ENCODE measurements around the gene FBXL7.

The FBXL7 gene

GRCh38 chr5:15489571-15490235 is 10.3 kb upstream of the FBXL7 start:
- TF ChIP-seq, protein P1, sequence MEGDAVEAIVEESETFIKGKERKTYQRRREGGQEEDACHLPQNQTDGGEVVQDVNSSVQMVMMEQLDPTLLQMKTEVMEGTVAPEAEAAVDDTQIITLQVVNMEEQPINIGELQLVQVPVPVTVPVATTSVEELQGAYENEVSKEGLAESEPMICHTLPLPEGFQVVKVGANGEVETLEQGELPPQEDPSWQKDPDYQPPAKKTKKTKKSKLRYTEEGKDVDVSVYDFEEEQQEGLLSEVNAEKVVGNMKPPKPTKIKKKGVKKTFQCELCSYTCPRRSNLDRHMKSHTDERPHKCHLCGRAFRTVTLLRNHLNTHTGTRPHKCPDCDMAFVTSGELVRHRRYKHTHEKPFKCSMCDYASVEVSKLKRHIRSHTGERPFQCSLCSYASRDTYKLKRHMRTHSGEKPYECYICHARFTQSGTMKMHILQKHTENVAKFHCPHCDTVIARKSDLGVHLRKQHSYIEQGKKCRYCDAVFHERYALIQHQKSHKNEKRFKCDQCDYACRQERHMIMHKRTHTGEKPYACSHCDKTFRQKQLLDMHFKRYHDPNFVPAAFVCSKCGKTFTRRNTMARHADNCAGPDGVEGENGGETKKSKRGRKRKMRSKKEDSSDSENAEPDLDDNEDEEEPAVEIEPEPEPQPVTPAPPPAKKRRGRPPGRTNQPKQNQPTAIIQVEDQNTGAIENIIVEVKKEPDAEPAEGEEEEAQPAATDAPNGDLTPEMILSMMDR (IDR thresholded peaks at IDR 0.05): no peak

GRCh38 chr5:15492545-15492944 is 7.4 kb upstream of the FBXL7 start:
- TF ChIP-seq, protein P1 (IDR thresholded peaks at IDR 0.05): no peak

GRCh38 chr5:15493501-15493900 is 6.5 kb upstream of the FBXL7 start:
- TF ChIP-seq, protein P1 (IDR thresholded peaks at IDR 0.05): no peak

GRCh38 chr5:15495026-15495425 is 5.0 kb upstream of the FBXL7 start:
- TF ChIP-seq, protein P1 (IDR thresholded peaks at IDR 0.05): no peak

- TF ChIP-seq, protein P1 (IDR thresholded peaks at IDR 0.05): no peak
These were observed 3.1 kb upstream of the FBXL7 start for GRCh38 chr5:15496886-15497285.

DNA sequence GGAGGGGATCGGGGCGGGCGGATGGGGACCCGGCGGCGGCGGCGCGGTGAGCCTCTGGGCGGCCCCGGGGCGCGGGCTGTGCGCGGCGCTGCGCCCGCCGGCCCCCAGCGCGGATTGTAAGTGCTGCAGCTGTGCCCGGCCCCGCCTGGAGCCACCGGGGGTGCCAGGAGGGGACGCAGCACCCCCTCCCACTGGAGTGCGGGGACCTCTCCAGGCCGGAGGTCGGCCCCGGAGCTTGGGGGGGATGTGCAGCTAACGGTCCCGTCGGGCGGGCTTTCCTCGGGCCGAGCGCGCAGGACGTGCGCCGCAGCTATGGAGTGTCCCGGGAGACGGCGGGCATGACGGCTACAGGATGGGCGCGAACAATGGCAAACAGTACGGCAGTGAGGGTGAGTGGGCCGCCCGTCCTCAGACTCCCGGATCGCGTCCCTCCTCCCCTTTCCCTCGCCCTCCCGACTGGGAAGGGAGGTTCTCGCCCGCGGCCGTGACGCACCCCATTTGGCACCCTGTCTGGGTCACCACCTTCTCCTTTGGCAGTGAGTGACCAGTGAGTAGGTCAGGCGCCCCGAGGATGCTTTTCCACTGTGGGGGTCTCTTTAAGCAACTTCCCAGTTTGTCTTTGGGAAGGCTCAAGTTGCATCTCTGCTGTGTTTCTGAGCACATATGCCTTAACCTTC is 483 bp downstream of the FBXL7 start:
- TF ChIP-seq, protein P1 (IDR thresholded peaks at IDR 0.05): no peak; the same call in 1 of the 2 replicates

GRCh38 chr5:15501091-15501791 is 1.3 kb downstream of the FBXL7 start:
- TF ChIP-seq, protein P1 (IDR thresholded peaks at IDR 0.05): no peak
